Astrocyte of the cerebellum (primary cell): Measurements from ENCODE around the gene RSBN1.

Experiments
- DNase-seq: peaks from one replicate; pipeline ENCODE4 v3.0.0-alpha.2; 2011; ENCODE audit warnings: low read depth
- H3K4me3 ChIP-seq: 2 replicates; pipeline ENCODE4 v1.5.1; 2011; ENCODE audit warnings: mild to moderate bottlenecking, low read depth, low read length, moderate library complexity
- CTCF ChIP-seq: IDR thresholded peaks from 2 replicates; pipeline ENCODE4 v1.5.1; 2012; ENCODE audit warnings: low read length, low read depth, moderate library complexity, mild to moderate bottlenecking; ENCODE audit errors: missing control alignments
- in situ Hi-C: cut with HindIII; loops from 2 replicates; pipeline ENCODE4 v1.10.0; 2017; ENCODE audit warnings: low sequenced_read_pairs

Gene RSBN1

GRCh38 chr1:113805256-113805531, 7.1 kb downstream of the RSBN1 start:
- in situ Hi-C loops = no loop called here
- no peak for TF ChIP-seq CTCF
- no peak for DNase-seq
- H3K4me3 ChIP-seq = no peak overlapping the region

GRCh38 chr1:113804421-113805255, 7.6 kb downstream of the RSBN1 start:
- H3K4me3 ChIP-seq = no peak overlapping the region
- TF ChIP-seq CTCF = no peak
- no peak for DNase-seq
- in situ Hi-C loops = no loop called here

GRCh38 chr1:113802367-113803007, 9.8 kb downstream of the RSBN1 start:
- H3K4me3 ChIP-seq = no peak overlapping the region
- TF ChIP-seq CTCF = no peak
- in situ Hi-C loops = no loop called here
- DNase-seq = no peak

- in situ Hi-C loops = no loop called here
- no peak for TF ChIP-seq CTCF
- DNase-seq = no peak
- no peak overlapping the region for H3K4me3 ChIP-seq
Measured at GRCh38 chr1:113800487-113800886, 11.8 kb downstream of the RSBN1 start.

- no peak overlapping the region for H3K4me3 ChIP-seq
- no peak for DNase-seq
- in situ Hi-C loops = no loop called here
- TF ChIP-seq CTCF = no peak
Measured at GRCh38 chr1:113797472-113797871, 14.8 kb downstream of the RSBN1 start.

- no peak overlapping the region for H3K4me3 ChIP-seq
- TF ChIP-seq CTCF = no peak
- DNase-seq = no peak
- in situ Hi-C loops = no loop called here
Measured at GRCh38 chr1:113793878-113794834, 18.1 kb downstream of the RSBN1 start.
